Esophagus squamous epithelium (tissue), 5 donors: ENCODE results near the gene PCDH9. TPM values are rescaled to one million over a fixed set of nuclear protein-coding genes. Genes with fewer than 3 reads are reported as not detected.

Experiments
- DNase-seq: peaks from one replicate; lab custom pipeline; 2025; lab: John Stamatoyannopoulos, UW
- H3K27ac ChIP-seq, 4 donors: fragments of 200-600 bp; sonication (generic); one replicate each; pipeline ENCODE4 v1.5.1; 2016 to 2019; ENCODE audit warnings: mild to moderate bottlenecking in 1 of 4
- H3K27me3 ChIP-seq, 4 donors: fragments of 200-600 bp; sonication (generic); 1 replicate in 3 of 4; 2 replicates in 1 of 4; pipeline versions ENCODE4 v1.5.1 to v1.6.0; 2017 to 2021; ENCODE audit warnings: antibody characterized with exemption in 1 of 4
- H3K36me3 ChIP-seq, 3 donors: fragments of 200-600 bp; sonication (generic); one replicate each; pipeline ENCODE4 v1.5.1; 2016 to 2019
- H3K4me1 ChIP-seq, 3 donors: fragments of 200-600 bp; sonication (generic); one replicate each; pipeline ENCODE4 v1.5.1; 2017 to 2019
- H3K4me3 ChIP-seq, 4 donors: fragments of 200-600 bp; sonication (generic); 1 replicate in 3 of 4; 2 replicates in 1 of 4; pipeline ENCODE4 v1.5.1; 2016 to 2019; ENCODE audit warnings: mild to moderate bottlenecking in 2 of 4, moderate library complexity in 1 of 4
- H3K9me3 ChIP-seq, 3 donors: fragments of 200-600 bp; sonication (generic); one replicate each; pipeline ENCODE4 v1.5.1; 2016 to 2019
- CTCF ChIP-seq, 6 experiments: fragments of 450-650 bp in 4 of 6; fragments of 200-600 bp in 2 of 6; sonication (generic) in 2 of 6; IDR thresholded peaks; one replicate each; pipeline ENCODE4 v1.5.1; 2016 to 2019; ENCODE audit warnings: antibody characterized with exemption in 6 of 6, mild to moderate bottlenecking in 4 of 6, moderate library complexity in 4 of 6
- POLR2A ChIP-seq, 4 donors: fragments of 450-650 bp; IDR thresholded peaks; one replicate each; pipeline ENCODE4 v1.6.1; 2017; ENCODE audit warnings: antibody characterized with exemption in 4 of 4, mild to moderate bottlenecking in 4 of 4, moderate library complexity in 3 of 4
- WGBS, 2 donors: methylation state at CpG; one replicate each; pipeline ENCODE4 v1.1.5; 2018; 5-methylcytosine and 5-hydroxymethylcytosine counted together
- intact Hi-C: fragments of 100-400 bp; cut with DNase I; formaldehyde crosslinking; loops from one replicate; pipeline ENCODE4 v1.15.0; 2022
- total RNA-seq, 4 donors: library from RNA; depleted of rRNA; stranded (reverse); fragments of >200 nt; gene quantifications; one replicate each; pipeline ENCODE4 v1.1.0, GENCODE V29; 2016
- donor health status: DM: yes; HTN: yes; CAD: no.

The PCDH9 gene
- total RNA-seq, 4 donors from 2014 or later = 0.04 to 1.9 (median 0.45) TPM

GRCh38 chr13:66322936-66323335 lies 907.2 kb downstream of the PCDH9 start:
- TF ChIP-seq POLR2A (IDR thresholded peaks at IDR 0.05) = no peak
- TF ChIP-seq CTCF (IDR thresholded peaks at IDR 0.05) = no peak
- no peaks in the 10 kb centered on the region for H3K27me3 ChIP-seq
- no peak for DNase-seq
- 11 to 12% methylated on average over 2 of the region's 2 CpGs for whole genome bisulfite sequencing, 2 donors
- no peaks in the 10 kb centered on the region for H3K9me3 ChIP-seq
- H3K4me1 ChIP-seq = no peaks in the 10 kb centered on the region
- no peak overlapping the region for H3K4me3 ChIP-seq
- no peak overlapping the region for H3K27ac ChIP-seq
- H3K36me3 ChIP-seq = no peaks in the 10 kb centered on the region
- intact Hi-C loops = no loop called here

- no peak for TF ChIP-seq POLR2A (IDR thresholded peaks at IDR 0.05)
- no peak for TF ChIP-seq CTCF (IDR thresholded peaks at IDR 0.05)
- H3K4me3 ChIP-seq = no peak overlapping the region
- H3K27me3 ChIP-seq = no peaks in the 10 kb centered on the region
- no peaks in the 10 kb centered on the region for H3K4me1 ChIP-seq
- H3K9me3 ChIP-seq = no peaks in the 10 kb centered on the region
- no peaks in the 10 kb centered on the region for H3K36me3 ChIP-seq
- DNase-seq = no peak
- intact Hi-C loops = no loop called here
- 75 to 80% methylated on average over 4 of the region's 4 CpGs for WGBS, 2 donors
- no peak overlapping the region for H3K27ac ChIP-seq
Observed at GRCh38 chr13:66322193-66322740, 907.9 kb downstream of the PCDH9 start.

GRCh38 chr13:66314911-66315310 lies 915.2 kb downstream of the PCDH9 start:
- TF ChIP-seq CTCF (IDR thresholded peaks at IDR 0.05) = no peak
- no peak for TF ChIP-seq POLR2A (IDR thresholded peaks at IDR 0.05)
- no peak overlapping the region for H3K4me3 ChIP-seq
- H3K9me3 ChIP-seq = no peaks in the 10 kb centered on the region
- no peaks in the 10 kb centered on the region for H3K27me3 ChIP-seq
- intact Hi-C loops = no loop called here
- DNase-seq = no peak
- no peak overlapping the region for H3K27ac ChIP-seq
- no peaks in the 10 kb centered on the region for H3K4me1 ChIP-seq
- 69 to 78% methylated on average over 3 of the region's 3 CpGs for WGBS, 2 donors
- no peaks in the 10 kb centered on the region for H3K36me3 ChIP-seq

- no peaks in the 10 kb centered on the region for H3K9me3 ChIP-seq
- H3K4me1 ChIP-seq = no peaks in the 10 kb centered on the region
- no peaks in the 10 kb centered on the region for H3K36me3 ChIP-seq
- H3K4me3 ChIP-seq = no peak overlapping the region
- TF ChIP-seq POLR2A (IDR thresholded peaks at IDR 0.05) (no peak), CTCF (IDR thresholded peaks at IDR 0.05) (no peak)
- no peak for DNase-seq
- H3K27ac ChIP-seq = no peak overlapping the region
- intact Hi-C loops = no loop called here
- no peaks in the 10 kb centered on the region for H3K27me3 ChIP-seq
- 52 to 71% methylated on average over 3 of the region's 3 CpGs for WGBS, 2 donors
Observed at GRCh38 chr13:66313413-66313812, 916.7 kb downstream of the PCDH9 start.

GRCh38 chr13:66312312-66313087 lies 917.6 kb downstream of the PCDH9 start:
- Histone ChIP-seq H3K4me1 (no peaks in the 10 kb centered on the region), H3K36me3 (no peaks in the 10 kb centered on the region), H3K9me3 (no peaks in the 10 kb centered on the region), H3K4me3 (no peak overlapping the region), H3K27ac (no peak overlapping the region), H3K27me3 (no peaks in the 10 kb centered on the region)
- 28 to 48% methylated on average over 10 of the region's 10 CpGs for WGBS, 2 donors
- no peak for DNase-seq
- no peak for TF ChIP-seq CTCF (IDR thresholded peaks at IDR 0.05)
- TF ChIP-seq POLR2A (IDR thresholded peaks at IDR 0.05) = no peak
- intact Hi-C loops = no loop called here
